GM12872 (cell line): ENCODE measurements around the gene LIPN.

Experiments used
- CTCF ChIP-seq: IDR thresholded peaks from 3 replicates; pipeline ENCODE4 v1.5.1; 2011; ENCODE audit warnings: low read depth, mild to moderate bottlenecking, low read length, moderate library complexity; ENCODE audit not compliant: insufficient read depth

Gene LIPN

GRCh38 chr10:88786032-88786770, 26.4 kb downstream of the LIPN start:
- TF ChIP-seq CTCF = no peak

- TF ChIP-seq CTCF = no peak
Observed at GRCh38 chr10:88787463-88787862, 27.6 kb downstream of the LIPN start.

- no peak for TF ChIP-seq CTCF
Observed at GRCh38 chr10:88788924-88789323, 29.1 kb downstream of the LIPN start.

- TF ChIP-seq CTCF = peak; percentile 59
Observed at GRCh38 chr10:88791924-88792323, 32.1 kb downstream of the LIPN start.

GRCh38 chr10:88792661-88793060, 32.8 kb downstream of the LIPN start:
- no peak for TF ChIP-seq CTCF

GRCh38 chr10:88793712-88794299, 34.0 kb downstream of the LIPN start:
- no peak for TF ChIP-seq CTCF

GRCh38 chr10:88794731-88795130, 34.9 kb downstream of the LIPN start:
- no peak for TF ChIP-seq CTCF
